ENCODE measurements around the gene MOSPD2.

The MOSPD2 gene

GRCh38 chrX:14926471-14926870 lies 53.2 kb downstream of the MOSPD2 start:
- H3K27me3 Mint-ChIP-seq (ENCODE audit: low read depth): no peaks in the 10 kb centered on the region
- no peak for TF ChIP-seq CTCF (IDR thresholded peaks at IDR 0.05; ENCODE audit: unreplicated experiment in 3 of 3)

GRCh38 chrX:14927401-14927800 lies 54.2 kb downstream of the MOSPD2 start:
- Mint-ChIP-seq H3K9me3 (no peaks in the 10 kb centered on the region), H3K4me1 (no peaks in the 10 kb centered on the region)

More at GRCh38 chrX:14926471-14926870, 53.2 kb downstream of the MOSPD2 start:
- no peak overlapping the region for H3K27ac Mint-ChIP-seq
- H3K4me3 Mint-ChIP-seq: no peak overlapping the region
- no peaks in the 10 kb centered on the region for H3K4me1 Mint-ChIP-seq
- H3K36me3 Mint-ChIP-seq (ENCODE audit: low read depth): peaks cover 3% of the 10 kb centered on the region
- H3K9me3 Mint-ChIP-seq: no peaks in the 10 kb centered on the region

GRCh38 chrX:14930663-14931062 lies 57.4 kb downstream of the MOSPD2 start:
- Mint-ChIP-seq H3K27me3 (ENCODE audit: low read depth) (no peaks in the 10 kb centered on the region), H3K4me3 (no peak overlapping the region), H3K36me3 (ENCODE audit: low read depth) (no peaks in the 10 kb centered on the region), H3K27ac (no peak overlapping the region), H3K4me1 (no peaks in the 10 kb centered on the region), H3K9me3 (no peaks in the 10 kb centered on the region)
- TF ChIP-seq CTCF (IDR thresholded peaks at IDR 0.05; ENCODE audit: unreplicated experiment in 3 of 3): no peak

More at GRCh38 chrX:14927401-14927800, 54.2 kb downstream of the MOSPD2 start:
- no peak overlapping the region for H3K27ac Mint-ChIP-seq
- H3K36me3 Mint-ChIP-seq (ENCODE audit: low read depth): peaks cover 1% of the 10 kb centered on the region
- no peaks in the 10 kb centered on the region for H3K27me3 Mint-ChIP-seq (ENCODE audit: low read depth)
- H3K4me3 Mint-ChIP-seq: no peak overlapping the region
- TF ChIP-seq CTCF (IDR thresholded peaks at IDR 0.05; ENCODE audit: unreplicated experiment in 3 of 3): no peak

- Mint-ChIP-seq H3K4me1 (peaks cover 5% of the 10 kb centered on the region), H3K9me3 (no peaks in the 10 kb centered on the region), H3K27me3 (ENCODE audit: low read depth) (no peaks in the 10 kb centered on the region), H3K27ac (no peak overlapping the region), H3K4me3 (no peak overlapping the region), H3K36me3 (ENCODE audit: low read depth) (no peaks in the 10 kb centered on the region)
- TF ChIP-seq CTCF (IDR thresholded peaks at IDR 0.05; ENCODE audit: unreplicated experiment in 3 of 3): no peak
Observed at GRCh38 chrX:14932136-14932535, 58.9 kb downstream of the MOSPD2 start.

GRCh38 chrX:14934423-14934822 lies 61.2 kb downstream of the MOSPD2 start:
- Mint-ChIP-seq H3K4me3 (no peak overlapping the region), H3K9me3 (no peaks in the 10 kb centered on the region), H3K4me1 (peaks cover 9% of the 10 kb centered on the region), H3K27me3 (ENCODE audit: low read depth) (no peaks in the 10 kb centered on the region), H3K36me3 (ENCODE audit: low read depth) (no peaks in the 10 kb centered on the region), H3K27ac (no peak overlapping the region)
- no peak for TF ChIP-seq CTCF (IDR thresholded peaks at IDR 0.05; ENCODE audit: unreplicated experiment in 3 of 3)

- Mint-ChIP-seq H3K9me3 (no peaks in the 10 kb centered on the region), H3K4me1 (peaks cover 17% of the 10 kb centered on the region), H3K27ac (peak overlapping the region in 1 of 3 experiments; percentile 20), H3K36me3 (ENCODE audit: low read depth) (no peaks in the 10 kb centered on the region), H3K4me3 (no peak overlapping the region), H3K27me3 (ENCODE audit: low read depth) (no peaks in the 10 kb centered on the region)
- no peak for TF ChIP-seq CTCF (IDR thresholded peaks at IDR 0.05; ENCODE audit: unreplicated experiment in 3 of 3)
Observed at GRCh38 chrX:14936561-14936960, 63.3 kb downstream of the MOSPD2 start.
